Measurements from ENCODE around the gene GPATCH3.
A peak's percentile ranks its signal among the peaks of the same experiment; 100 is the strongest.
"Not testable (repeated sequence)": the region's sequence is repeated elsewhere in the genome, so short reads cannot be mapped to it uniquely, and the experiment has no call there.

The GPATCH3 gene

DNA sequence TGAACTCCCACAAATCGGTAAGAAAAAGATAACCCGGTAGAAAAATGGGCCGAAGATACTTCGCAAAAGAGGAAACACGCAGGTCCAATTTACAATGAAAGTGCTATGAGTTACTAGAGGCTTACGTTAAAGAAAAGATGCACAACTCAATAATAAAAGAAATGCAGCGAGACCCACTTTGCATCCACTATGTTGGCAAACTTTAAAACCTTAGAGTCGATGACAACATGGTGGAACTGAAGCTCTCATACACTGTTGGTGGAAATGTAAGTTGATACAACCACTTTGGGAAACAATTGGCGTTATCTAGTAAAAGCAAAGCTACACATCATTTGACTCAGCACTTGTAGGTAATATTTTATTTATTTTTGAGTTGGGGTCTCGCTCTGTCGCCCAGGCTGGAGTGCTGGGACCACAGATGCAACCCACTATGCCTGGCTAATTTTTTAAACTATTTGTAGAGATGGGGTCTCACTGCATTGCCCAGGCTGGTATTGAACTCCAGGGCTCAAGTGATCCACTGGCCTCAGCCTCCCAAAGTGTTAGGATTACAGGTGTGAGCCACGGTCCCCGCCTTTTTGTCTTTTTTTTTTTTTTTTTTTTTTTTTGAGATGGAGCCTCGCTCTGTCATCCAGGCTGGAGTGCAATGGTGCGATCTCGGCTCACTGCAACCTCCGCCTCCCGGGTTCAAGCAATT lies 696 bp upstream of the GPATCH3 start:
- no peak for DNase-seq
- TF ChIP-seq GATA1 (IDR thresholded peaks at IDR 0.05; ENCODE audit: low read depth, low read length) (no peak), POLR2A (IDR thresholded peaks at IDR 0.05; ENCODE audit: low read length) (no peak)

DNA sequence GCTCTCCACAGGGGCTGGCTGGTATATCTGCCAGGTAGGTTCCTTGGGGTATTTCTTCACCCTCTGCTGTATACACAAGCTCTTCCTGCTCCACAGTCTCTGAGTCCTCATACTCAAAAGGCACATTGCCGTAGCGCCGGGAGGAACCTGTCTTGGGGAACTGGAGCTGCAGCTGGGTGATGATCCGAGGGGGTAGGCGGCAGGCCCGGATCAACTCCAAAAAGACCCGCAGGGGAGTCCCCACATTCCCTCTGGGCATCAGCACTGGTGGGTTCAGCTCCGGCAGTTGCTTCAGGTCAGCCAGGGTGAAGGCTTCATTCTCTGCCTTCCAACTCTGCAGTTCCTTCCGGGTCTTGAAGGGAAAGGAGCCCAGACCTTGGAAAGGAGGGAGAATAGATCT lies 2.9 kb downstream of the GPATCH3 start:
- TF ChIP-seq POLR2A (IDR thresholded peaks at IDR 0.05; ENCODE audit: low read length) (no peak), GATA1 (IDR thresholded peaks at IDR 0.05; ENCODE audit: low read depth, low read length) (no peak)
- DNase-seq = no peak

DNA sequence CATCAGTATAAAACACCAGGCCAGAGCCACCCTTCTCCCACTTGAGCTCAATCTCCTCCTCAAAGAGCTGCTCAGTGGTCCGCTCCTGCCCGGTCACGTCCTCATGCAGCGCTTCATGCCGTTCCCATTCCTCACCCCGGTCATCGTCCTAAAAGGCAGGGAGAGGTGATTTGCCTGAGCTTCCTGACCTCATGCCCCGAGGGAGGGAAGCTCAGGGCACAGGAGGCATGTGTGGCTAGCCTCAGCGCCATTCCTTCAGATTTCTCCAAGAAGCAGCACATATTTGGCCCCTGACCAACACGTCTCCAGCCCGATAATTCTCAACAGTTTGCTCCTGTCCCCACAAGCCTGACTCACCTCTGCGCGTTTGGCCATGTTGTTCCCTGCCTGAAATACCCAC lies 6.0 kb downstream of the GPATCH3 start:
- TF ChIP-seq GATA1 (IDR thresholded peaks at IDR 0.05; ENCODE audit: low read depth, low read length) (no peak), POLR2A (IDR thresholded peaks at IDR 0.05; ENCODE audit: low read length) (no peak)
- no peak for DNase-seq

DNA sequence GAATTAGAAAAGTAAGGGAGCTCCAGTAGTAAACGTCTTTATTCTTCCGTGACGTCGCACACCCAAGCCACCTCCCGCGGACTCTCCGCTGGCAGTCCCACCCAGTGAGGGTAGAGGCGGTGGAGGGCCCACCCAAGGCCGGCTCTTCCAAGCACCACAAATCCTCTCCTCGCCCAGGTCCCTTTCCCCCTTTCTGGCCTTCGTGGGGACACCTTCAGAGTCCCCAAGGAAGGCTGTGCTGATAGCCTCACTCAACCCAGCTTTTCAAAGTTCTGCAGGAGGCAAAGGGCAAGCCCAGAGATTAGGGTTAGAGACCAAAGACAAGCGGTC lies 9.8 kb downstream of the GPATCH3 start:
- no peak for DNase-seq
- TF ChIP-seq POLR2A (IDR thresholded peaks at IDR 0.05; ENCODE audit: low read length) (no peak), GATA1 (IDR thresholded peaks at IDR 0.05; ENCODE audit: low read depth, low read length) (no peak)

DNA sequence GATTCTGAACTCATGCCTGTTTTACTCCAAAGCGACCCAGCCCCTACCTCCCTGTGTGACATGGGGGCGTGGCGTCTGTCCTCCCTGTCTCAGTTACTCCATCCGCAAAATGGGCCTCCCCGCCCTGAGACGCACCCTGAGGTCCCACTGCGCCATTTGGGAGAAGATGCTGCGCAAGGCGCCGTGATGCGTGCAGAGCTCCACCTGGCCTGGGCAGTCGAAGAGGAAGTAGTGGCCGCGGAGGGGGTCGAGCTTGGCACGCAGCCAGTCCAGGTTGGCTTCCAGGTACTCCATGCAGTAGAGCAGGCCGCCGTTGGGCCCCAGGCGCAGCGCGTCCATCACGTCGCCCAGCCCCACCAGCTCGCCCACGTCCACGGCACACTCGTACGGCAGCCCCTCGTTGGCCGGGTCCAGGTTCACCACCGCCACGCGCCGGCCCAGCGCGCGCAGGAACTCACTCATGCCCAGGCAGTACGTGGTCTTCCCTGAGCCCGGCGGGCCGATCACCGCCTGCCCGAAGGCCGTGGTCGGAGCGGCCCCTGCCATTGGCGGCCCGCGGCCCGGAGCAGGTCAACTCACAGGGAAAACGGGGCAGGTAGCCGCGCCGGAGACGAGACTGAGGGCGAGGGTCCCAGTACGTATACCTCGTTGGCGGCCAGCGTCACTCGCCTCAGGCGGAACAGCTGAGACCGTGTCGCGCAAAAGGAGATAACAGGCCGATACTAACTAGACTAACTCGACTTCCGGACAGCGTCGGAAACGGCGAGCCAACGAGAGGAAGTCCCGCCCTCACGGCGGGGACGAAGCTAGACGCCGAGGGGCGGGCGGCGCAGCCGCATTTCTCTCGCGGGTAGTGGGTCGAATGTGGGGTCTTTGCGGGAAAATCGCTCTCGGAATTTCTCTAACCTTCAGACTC lies 10.5 kb downstream of the GPATCH3 start, which contains the start of gene GPN2:
Gene GPN2, minus strand, starts transcription at position 733 of the 916 bp plus-strand sequence. Its CDS starts 187 bp downstream, at position 546.
- TF ChIP-seq POLR2A (IDR thresholded peaks at IDR 0.05; ENCODE audit: low read length) (peak; percentile 96), GATA1 (IDR thresholded peaks at IDR 0.05; ENCODE audit: low read depth, low read length) (no peak)
- DNase-seq = peak; percentile 92 to 93

DNA sequence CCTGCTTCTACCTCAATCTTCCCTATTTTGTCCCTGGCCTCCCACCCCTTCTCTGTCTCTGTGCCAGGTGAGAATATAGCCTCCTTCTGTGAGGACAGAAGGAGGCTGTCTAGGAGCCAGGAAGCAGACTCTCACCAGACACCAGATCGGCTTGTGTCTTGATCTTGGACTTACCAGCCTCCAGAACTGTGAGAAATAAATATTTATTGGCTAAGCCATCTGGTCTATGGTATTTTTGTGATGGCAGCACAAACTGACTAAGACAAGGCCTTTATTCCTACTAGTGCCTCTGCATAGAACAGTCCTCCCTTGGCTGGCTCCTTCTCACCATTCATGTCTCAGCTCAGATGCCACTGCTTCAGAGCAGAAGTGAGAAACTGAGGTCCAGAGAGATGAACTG lies 12.0 kb downstream of the GPATCH3 start:
- TF ChIP-seq GATA1 (IDR thresholded peaks at IDR 0.05; ENCODE audit: low read depth, low read length) (no peak), POLR2A (IDR thresholded peaks at IDR 0.05; ENCODE audit: low read length) (no peak)
- no peak for DNase-seq

DNA sequence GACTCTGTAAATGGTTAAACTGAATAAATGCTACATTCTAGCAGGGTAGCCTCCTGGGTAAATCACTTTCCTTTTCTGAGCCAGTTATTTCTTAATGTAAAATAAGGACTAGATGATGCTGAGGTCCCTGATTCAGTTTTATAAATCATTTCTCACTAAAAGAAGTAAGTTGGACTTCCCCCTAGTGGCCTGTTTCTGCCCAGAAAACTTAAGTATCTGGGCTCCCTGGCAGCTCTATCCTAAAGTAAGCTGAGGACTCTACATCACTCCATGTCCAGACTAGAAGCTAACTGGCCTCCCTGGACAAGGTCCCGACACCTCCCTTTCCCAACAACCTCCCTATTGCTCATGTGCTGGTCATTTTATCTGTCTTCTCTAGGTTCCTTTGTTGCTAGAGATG lies 13.1 kb downstream of the GPATCH3 start:
- TF ChIP-seq POLR2A (IDR thresholded peaks at IDR 0.05; ENCODE audit: low read length) = no peak
- no peak for TF ChIP-seq GATA1 (IDR thresholded peaks at IDR 0.05; ENCODE audit: low read depth, low read length)
- DNase-seq = peak in 1 of 2 experiments; percentile 53

DNA sequence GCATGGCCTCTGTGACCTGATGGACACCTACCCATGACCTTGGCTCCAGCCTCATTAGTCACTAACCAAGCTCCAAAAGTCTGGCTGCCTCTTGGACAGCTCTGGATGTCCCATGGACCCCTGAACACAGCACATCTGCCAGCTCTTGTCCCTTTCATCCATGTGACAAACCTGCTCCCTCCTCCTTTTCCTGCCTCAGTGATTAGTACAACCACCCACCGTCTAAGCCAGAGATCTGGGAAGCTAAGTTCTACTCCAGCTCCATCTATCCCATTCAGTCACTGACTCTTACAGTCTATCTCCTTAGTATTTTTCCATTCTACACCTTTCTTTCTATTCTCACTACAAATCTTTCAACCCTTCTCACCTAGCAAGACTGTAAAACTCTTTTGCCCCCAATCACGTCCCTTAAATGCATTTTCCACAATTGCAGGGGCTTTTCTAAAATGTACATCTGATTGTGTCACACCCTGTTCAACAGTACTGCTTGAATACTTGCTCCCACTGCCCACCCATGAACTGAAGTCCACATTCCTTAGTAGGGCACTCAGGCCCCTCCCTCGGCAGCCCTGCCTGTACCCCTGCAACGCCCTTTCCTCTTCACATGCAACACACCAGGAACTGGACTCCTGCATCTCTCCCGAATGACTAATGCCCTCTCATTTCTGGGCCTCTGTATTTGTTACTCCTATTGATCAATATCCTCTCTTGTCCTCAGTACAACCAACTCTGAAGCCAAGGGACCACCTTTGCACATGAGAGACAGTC lies 17.4 kb downstream of the GPATCH3 start:
- no peak for DNase-seq
- TF ChIP-seq GATA1 (IDR thresholded peaks at IDR 0.05; ENCODE audit: low read depth, low read length) (no peak), POLR2A (IDR thresholded peaks at IDR 0.05; ENCODE audit: low read length) (no peak)

DNA sequence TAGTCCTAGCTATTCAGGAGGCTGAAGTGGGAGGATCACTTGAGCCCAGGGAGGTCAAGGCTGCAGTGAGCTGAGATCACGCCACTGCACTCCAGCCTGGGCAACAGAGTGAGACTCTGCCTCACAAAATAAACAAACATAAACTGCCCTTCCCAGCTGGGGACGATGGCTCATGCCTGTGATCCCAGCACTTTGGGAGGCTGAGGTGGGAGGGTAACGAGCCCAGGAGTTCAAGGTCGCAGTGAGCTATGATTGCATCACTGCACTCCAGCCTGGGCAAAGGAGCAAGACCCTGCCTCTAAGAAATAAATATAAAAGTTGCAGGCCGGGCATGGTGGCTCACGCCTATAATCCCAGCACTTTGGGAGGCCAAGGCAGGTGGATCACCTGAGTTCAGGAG lies 18.7 kb downstream of the GPATCH3 start:
- DNase-seq = not testable (repeated sequence)

DNA sequence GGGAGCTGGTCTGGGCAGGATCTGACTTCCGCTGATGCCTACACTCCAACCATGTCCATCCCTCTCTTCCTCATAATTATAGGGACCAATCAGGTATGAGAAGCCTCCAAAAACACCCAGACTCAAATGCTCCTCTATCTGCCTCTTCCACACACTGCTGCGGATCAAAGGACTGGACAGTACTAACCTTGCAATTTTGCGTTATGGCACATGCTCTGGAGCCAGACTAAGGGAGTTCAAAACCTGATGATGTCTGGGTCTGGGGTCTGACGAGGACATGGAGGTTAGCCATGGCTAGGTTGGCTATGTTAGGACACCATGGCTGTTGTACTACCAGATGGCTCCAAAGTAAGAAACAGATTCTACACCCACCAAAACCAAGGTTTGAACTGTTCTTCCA lies 20.5 kb downstream of the GPATCH3 start:
- no peak for DNase-seq
- no peak for TF ChIP-seq POLR2A (IDR thresholded peaks at IDR 0.05; ENCODE audit: low read length)
- no peak for TF ChIP-seq GATA1 (IDR thresholded peaks at IDR 0.05; ENCODE audit: low read depth, low read length)

DNA sequence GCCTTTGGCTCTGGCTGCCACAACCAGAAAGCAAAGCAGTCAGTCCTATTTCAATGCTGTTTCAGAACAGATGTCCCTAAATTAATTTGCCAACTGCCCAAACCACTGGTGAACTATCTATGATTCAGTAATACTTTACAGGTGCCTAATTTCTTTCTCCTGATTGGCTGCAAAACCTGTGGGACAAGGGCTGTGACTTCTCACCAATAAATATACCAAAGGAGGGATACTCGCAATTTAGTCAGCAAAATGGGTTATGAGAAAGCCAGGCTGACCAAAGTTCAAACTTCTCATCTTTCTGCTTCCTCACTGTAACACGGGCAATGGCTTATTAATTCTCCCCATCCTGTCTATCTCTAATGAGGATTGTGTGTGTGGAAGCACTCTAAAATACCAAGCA lies 22.9 kb downstream of the GPATCH3 start:
- no peak for TF ChIP-seq POLR2A (IDR thresholded peaks at IDR 0.05; ENCODE audit: low read length)
- TF ChIP-seq GATA1 (IDR thresholded peaks at IDR 0.05; ENCODE audit: low read depth, low read length) = no peak
- no peak for DNase-seq

DNA sequence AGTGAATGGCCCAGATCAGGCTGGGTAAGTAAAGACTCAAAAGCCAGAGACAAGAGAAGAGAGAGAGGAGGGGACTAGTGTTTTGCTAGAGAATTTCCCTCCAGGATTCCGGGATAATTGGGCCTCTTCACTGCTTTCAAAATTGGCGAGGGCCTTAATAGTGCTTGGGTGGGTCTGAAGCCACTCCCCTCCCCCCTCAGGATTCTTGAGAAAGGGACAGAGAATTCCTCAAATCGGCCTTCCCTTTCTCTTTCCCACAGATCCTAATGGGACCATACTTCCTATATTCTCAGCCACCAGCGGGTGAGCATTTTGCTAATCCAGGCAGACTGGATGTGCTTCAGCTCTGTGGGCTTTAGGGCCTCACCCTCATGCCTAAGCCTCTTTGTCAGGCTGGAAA lies 25.4 kb downstream of the GPATCH3 start:
- TF ChIP-seq GATA1 (IDR thresholded peaks at IDR 0.05; ENCODE audit: low read depth, low read length) (no peak), POLR2A (IDR thresholded peaks at IDR 0.05; ENCODE audit: low read length) (no peak)
- DNase-seq = no peak

DNA sequence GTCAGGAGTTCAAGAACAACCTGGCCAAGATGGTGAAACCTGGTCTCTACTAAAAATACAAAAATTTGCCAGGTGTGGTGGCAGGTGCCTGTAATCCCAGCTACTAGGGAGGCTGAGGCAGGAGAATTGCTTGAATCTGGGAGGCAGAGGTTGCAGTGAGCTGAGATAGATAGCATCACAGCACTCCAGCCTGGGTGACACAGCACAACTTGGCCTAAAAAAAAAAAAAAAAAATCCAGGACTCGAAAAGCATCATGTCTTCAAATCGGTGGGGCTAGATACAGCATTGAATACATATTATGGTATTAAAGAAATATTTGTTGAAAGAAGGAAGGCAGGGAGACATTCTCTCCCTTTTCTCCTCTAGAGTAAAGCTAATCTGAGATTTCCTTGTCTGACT lies 27.2 kb downstream of the GPATCH3 start:
- DNase-seq = peak in 1 of 2 experiments; percentile 21

All from erythroblast (primary cell).